Body of pancreas (tissue), 4 donors: ENCODE measurements around the gene GLG1. TPM values are rescaled to one million over a fixed set of nuclear protein-coding genes. Genes with fewer than 3 reads are reported as not detected.
A peak's percentile ranks its signal among the peaks of the same experiment; 100 is the strongest.

ENCODE experiments used
- ATAC-seq: fragments of 150-250 bp; one replicate; pipeline ENCODE4 v1.9.1; 2016
- DNase-seq, 4 donors: peaks; one replicate each; pipeline ENCODE4 v3.0.0-alpha.2; 2019
- H3K27ac ChIP-seq, 4 donors: fragments of 200-600 bp; sonication (generic); 1 replicate in 3 of 4; 2 replicates in 1 of 4; pipeline versions ENCODE4 v1.5.1 to v1.6.1; 2016 to 2019; ENCODE audit warnings: mild to moderate bottlenecking in 1 of 4, mixed read lengths in 1 of 4, moderate library complexity in 1 of 4
- H3K27me3 ChIP-seq, 2 donors: fragments of 200-600 bp; sonication (generic); one replicate each; pipeline ENCODE4 v1.6.0; 2016; ENCODE audit warnings: mild to moderate bottlenecking in 1 of 2
- H3K36me3 ChIP-seq, 2 donors: fragments of 200-600 bp; sonication (generic); replicated peaks in 1 of 2; 2 replicates each; pipeline ENCODE4 v1.5.1; 2016; ENCODE audit warnings: low read depth in 2 of 2; ENCODE audit not compliant: insufficient read depth in 1 of 2
- H3K4me1 ChIP-seq: fragments of 200-600 bp; sonication (generic); one replicate; pipeline ENCODE4 v1.6.0; 2016
- H3K4me3 ChIP-seq, 2 donors: fragments of 200-600 bp; sonication (generic); 1 replicate in 1 of 2; 2 replicates in 1 of 2; pipeline ENCODE4 v1.5.1; 2016 to 2019
- H3K9me3 ChIP-seq, 3 donors: fragments of 200-600 bp; sonication (generic); 1 replicate in 2 of 3; 2 replicates in 1 of 3; pipeline ENCODE4 v1.5.1; 2016
- CTCF ChIP-seq, 7 experiments: fragments of 450-650 bp in 4 of 7; fragments of 200-600 bp in 3 of 7; sonication (generic) in 3 of 7; IDR thresholded peaks; one replicate each; pipeline ENCODE4 v1.5.1; 2016 to 2019; ENCODE audit warnings: antibody characterized with exemption in 7 of 7
- POLR2A ChIP-seq, 3 donors: fragments of 450-650 bp; IDR thresholded peaks; one replicate each; pipeline ENCODE4 v1.6.1; 2016; ENCODE audit warnings: antibody characterized with exemption in 3 of 3, mild to moderate bottlenecking in 2 of 3
- WGBS, 2 donors: methylation state at CpG; one replicate each; pipeline ENCODE4 v1.1.5; 2017; 5-methylcytosine and 5-hydroxymethylcytosine counted together
- intact Hi-C: fragments of 100-400 bp; cut with DNase I; formaldehyde crosslinking; loops from one replicate; pipeline ENCODE4 v1.15.1; 2023
- total RNA-seq, 2 donors: library from RNA; depleted of rRNA; stranded (reverse); fragments of >200 nt; gene quantifications; one replicate each; pipeline ENCODE4 v1.1.0, GENCODE V29; 2016

Gene GLG1
- total RNA-seq, 2 donors from 2014 or later = 103 to 144 TPM

- H3K9me3 ChIP-seq = no peaks in the 10 kb centered on the region
- H3K4me3 ChIP-seq = no peak overlapping the region
- intact Hi-C loops = no loop called here
- 82 to 83% methylated on average over 14 of the region's 14 CpGs for WGBS, 2 donors
- no peaks in the 10 kb centered on the region for H3K36me3 ChIP-seq
- TF ChIP-seq CTCF (IDR thresholded peaks at IDR 0.05) (no peak), POLR2A (IDR thresholded peaks at IDR 0.05) (no peak)
- no peaks in the 10 kb centered on the region for H3K27me3 ChIP-seq
- peak; percentile 43 for ATAC-seq
- H3K27ac ChIP-seq = peak overlapping the region in 1 of 4 donors; percentile 36
- no peak for DNase-seq
- peaks cover 50% of the 10 kb centered on the region for H3K4me1 ChIP-seq
These were observed 18.8 kb upstream of the GLG1 start for GRCh38 chr16:74625500-74626350.

DNA sequence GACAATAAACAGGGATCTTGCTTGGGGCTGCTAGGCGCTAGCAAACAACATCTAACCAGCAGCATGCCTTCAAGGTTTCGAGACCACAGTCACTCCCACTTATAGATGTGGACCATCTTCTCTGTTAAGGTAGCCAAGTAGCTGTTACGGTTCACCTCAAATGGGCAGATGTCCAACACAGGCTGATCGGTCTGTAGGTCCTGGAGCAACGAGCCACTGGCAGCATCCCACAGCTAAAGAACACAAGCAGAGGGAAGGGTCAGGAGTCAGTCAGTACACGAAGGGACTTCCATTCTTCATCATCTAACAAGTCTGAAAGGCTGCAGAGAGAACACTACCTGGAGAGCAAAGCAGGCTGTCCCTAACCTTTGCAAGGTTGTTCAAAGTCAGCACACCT, 16.9 kb upstream of the GLG1 start:
- 60 to 64% methylated on average over 1 to 6 of the region's 6 CpGs for WGBS, 2 donors
- no peaks in the 10 kb centered on the region for H3K36me3 ChIP-seq
- intact Hi-C loops = no loop called here
- peaks cover 43% of the 10 kb centered on the region for H3K4me1 ChIP-seq
- H3K4me3 ChIP-seq = no peak overlapping the region
- H3K27me3 ChIP-seq = no peaks in the 10 kb centered on the region
- ATAC-seq (no peak), DNase-seq (no peak)
- H3K27ac ChIP-seq = no peak overlapping the region
- TF ChIP-seq CTCF (IDR thresholded peaks at IDR 0.05) = no peak
- no peak for TF ChIP-seq POLR2A (IDR thresholded peaks at IDR 0.05)
- H3K9me3 ChIP-seq = no peaks in the 10 kb centered on the region

GRCh38 chr16:74623214-74623838, 16.4 kb upstream of the GLG1 start:
- no peak overlapping the region for H3K27ac ChIP-seq
- no peak overlapping the region for H3K4me3 ChIP-seq
- H3K36me3 ChIP-seq = no peaks in the 10 kb centered on the region
- ATAC-seq (peak; percentile 38), DNase-seq (no peak)
- 21 to 22% methylated on average over 4 of the region's 4 CpGs for WGBS, 2 donors
- intact Hi-C loops = no loop called here
- no peak for TF ChIP-seq POLR2A (IDR thresholded peaks at IDR 0.05)
- TF ChIP-seq CTCF (IDR thresholded peaks at IDR 0.05) = peak; percentile 37 to 75 (median 68)
- H3K9me3 ChIP-seq = no peaks in the 10 kb centered on the region
- H3K4me1 ChIP-seq = peaks cover 38% of the 10 kb centered on the region
- no peaks in the 10 kb centered on the region for H3K27me3 ChIP-seq

- 89 to 96% methylated on average over 4 of the region's 4 CpGs for WGBS, 2 donors
- no peak overlapping the region for H3K4me3 ChIP-seq
- H3K27ac ChIP-seq = no peak overlapping the region
- H3K27me3 ChIP-seq = no peaks in the 10 kb centered on the region
- H3K9me3 ChIP-seq = no peaks in the 10 kb centered on the region
- intact Hi-C loops = no loop called here
- peaks cover 30% of the 10 kb centered on the region for H3K4me1 ChIP-seq
- DNase-seq (no peak), ATAC-seq (no peak)
- TF ChIP-seq CTCF (IDR thresholded peaks at IDR 0.05) (no peak), POLR2A (IDR thresholded peaks at IDR 0.05) (no peak)
- no peaks in the 10 kb centered on the region for H3K36me3 ChIP-seq
These were observed 15.1 kb upstream of the GLG1 start for GRCh38 chr16:74622005-74622404.
